ENCODE data around the gene SPG7.

- TF ChIP-seq POLR2AphosphoS5 (IDR thresholded peaks at IDR 0.05) = no peak
- TF ChIP-seq CTCF (IDR thresholded peaks at IDR 0.05) = no peak
- TF ChIP-seq POLR2A (IDR thresholded peaks at IDR 0.05; ENCODE audit: low read depth) = no peak
Measured at GRCh38 chr16:89596061-89596689, 88.0 kb downstream of the SPG7 start.
